ENCODE results near the gene SDSL. TPM values are rescaled to one million over a fixed set of nuclear protein-coding genes. Genes with fewer than 3 reads are reported as not detected.

Gene SDSL
- total RNA-seq, 1 experiment from 2014 or later: 0.52 TPM

DNA sequence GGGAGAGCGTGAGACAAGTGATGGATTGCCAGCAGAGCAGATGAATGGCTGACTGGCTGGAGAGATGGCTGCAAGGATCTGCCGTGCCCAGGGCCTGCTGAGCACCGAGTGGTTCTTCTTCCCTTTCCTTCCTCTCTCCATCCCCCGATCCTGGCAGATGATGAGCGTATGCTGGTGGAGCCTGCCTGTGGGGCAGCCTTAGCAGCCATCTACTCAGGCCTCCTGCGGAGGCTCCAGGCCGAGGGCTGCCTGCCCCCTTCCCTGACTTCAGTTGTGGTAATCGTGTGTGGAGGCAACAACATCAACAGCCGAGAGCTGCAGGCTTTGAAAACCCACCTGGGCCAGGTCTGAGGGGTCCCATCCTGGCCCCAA is 15.5 kb downstream of the SDSL start:
- Mint-ChIP-seq H3K4me1 (peaks cover 3% of the 10 kb centered on the region; the same call in 1 of the 2 replicates), H3K27ac (no peak overlapping the region), H3K27me3 (ENCODE audit: low read depth) (no peaks in the 10 kb centered on the region), H3K36me3 (no peaks in the 10 kb centered on the region), H3K4me3 (no peak overlapping the region), H3K9me3 (no peaks in the 10 kb centered on the region)
- ATAC-seq (no peak), DNase-seq (ENCODE audit: low spot score) (no peak)
- POLR2A ChIA-PET: no interaction called here
- CTCF ChIA-PET: interaction anchor here (0.7 kb wide), 1 partner anchor 12 kb away, joined by 4 read pairs; no protein-coding TSS in a partner anchor
- no peak for TF ChIP-seq ZNF423 (CRISPR knock-in tag; IDR thresholded peaks at IDR 0.05)
- TF ChIP-seq, protein P1, sequence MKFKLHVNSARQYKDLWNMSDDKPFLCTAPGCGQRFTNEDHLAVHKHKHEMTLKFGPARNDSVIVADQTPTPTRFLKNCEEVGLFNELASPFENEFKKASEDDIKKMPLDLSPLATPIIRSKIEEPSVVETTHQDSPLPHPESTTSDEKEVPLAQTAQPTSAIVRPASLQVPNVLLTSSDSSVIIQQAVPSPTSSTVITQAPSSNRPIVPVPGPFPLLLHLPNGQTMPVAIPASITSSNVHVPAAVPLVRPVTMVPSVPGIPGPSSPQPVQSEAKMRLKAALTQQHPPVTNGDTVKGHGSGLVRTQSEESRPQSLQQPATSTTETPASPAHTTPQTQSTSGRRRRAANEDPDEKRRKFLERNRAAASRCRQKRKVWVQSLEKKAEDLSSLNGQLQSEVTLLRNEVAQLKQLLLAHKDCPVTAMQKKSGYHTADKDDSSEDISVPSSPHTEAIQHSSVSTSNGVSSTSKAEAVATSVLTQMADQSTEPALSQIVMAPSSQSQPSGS (CRISPR knock-in tag; IDR thresholded peaks at IDR 0.05; ENCODE audit: borderline replicate concordance, low read depth): no peak
- no peak for TF ChIP-seq CREB1 (CRISPR knock-in tag; IDR thresholded peaks at IDR 0.05)
- TF ChIP-seq, protein P2, sequence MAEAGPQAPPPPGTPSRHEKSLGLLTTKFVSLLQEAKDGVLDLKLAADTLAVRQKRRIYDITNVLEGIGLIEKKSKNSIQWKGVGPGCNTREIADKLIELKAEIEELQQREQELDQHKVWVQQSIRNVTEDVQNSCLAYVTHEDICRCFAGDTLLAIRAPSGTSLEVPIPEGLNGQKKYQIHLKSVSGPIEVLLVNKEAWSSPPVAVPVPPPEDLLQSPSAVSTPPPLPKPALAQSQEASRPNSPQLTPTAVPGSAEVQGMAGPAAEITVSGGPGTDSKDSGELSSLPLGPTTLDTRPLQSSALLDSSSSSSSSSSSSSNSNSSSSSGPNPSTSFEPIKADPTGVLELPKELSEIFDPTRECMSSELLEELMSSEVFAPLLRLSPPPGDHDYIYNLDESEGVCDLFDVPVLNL (CRISPR knock-in tag; IDR thresholded peaks at IDR 0.05; ENCODE audit: borderline replicate concordance, low read depth): no peak
- TF ChIP-seq, protein P3, sequence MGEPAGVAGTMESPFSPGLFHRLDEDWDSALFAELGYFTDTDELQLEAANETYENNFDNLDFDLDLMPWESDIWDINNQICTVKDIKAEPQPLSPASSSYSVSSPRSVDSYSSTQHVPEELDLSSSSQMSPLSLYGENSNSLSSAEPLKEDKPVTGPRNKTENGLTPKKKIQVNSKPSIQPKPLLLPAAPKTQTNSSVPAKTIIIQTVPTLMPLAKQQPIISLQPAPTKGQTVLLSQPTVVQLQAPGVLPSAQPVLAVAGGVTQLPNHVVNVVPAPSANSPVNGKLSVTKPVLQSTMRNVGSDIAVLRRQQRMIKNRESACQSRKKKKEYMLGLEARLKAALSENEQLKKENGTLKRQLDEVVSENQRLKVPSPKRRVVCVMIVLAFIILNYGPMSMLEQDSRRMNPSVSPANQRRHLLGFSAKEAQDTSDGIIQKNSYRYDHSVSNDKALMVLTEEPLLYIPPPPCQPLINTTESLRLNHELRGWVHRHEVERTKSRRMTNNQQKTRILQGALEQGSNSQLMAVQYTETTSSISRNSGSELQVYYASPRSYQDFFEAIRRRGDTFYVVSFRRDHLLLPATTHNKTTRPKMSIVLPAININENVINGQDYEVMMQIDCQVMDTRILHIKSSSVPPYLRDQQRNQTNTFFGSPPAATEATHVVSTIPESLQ (CRISPR knock-in tag; IDR thresholded peaks at IDR 0.05): no peak
- TF ChIP-seq, protein P4, sequence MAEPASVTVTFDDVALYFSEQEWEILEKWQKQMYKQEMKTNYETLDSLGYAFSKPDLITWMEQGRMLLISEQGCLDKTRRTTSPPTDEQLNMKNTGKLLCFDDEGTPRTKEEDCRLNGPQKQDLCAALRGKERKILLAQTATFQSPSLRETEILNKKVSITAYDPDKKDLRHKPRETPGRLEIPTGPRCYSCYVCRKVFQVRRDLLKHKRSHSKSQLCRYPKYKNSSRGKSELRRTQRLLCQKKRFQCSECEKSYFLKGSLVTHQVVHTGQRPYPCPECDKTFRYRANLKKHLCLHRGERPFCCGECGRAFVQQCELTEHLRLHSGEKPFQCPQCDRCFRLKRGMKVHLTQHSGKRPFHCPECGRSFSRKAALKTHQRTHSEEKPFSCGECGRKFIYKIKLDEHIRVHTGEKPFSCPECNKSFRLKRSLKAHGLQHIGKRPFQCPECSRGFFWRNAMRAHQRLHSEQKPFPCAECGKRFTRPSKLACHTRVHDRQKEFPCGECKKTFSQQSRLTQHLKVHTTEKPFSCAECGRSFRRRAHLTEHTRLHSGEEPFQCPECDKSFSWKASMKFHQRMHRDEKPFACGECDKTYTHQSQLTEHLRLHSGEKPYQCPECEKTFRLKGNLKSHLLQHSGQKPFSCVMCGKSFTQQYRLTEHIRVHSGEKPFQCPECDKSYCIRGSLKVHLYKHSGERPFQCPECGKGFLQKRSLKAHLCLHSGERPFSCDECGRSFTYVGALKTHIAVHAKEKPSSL (CRISPR knock-in tag; conservative IDR thresholded peaks at IDR 0.05): no peak
- TF ChIP-seq, protein P5, sequence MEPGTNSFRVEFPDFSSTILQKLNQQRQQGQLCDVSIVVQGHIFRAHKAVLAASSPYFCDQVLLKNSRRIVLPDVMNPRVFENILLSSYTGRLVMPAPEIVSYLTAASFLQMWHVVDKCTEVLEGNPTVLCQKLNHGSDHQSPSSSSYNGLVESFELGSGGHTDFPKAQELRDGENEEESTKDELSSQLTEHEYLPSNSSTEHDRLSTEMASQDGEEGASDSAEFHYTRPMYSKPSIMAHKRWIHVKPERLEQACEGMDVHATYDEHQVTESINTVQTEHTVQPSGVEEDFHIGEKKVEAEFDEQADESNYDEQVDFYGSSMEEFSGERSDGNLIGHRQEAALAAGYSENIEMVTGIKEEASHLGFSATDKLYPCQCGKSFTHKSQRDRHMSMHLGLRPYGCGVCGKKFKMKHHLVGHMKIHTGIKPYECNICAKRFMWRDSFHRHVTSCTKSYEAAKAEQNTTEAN (CRISPR knock-in tag; IDR thresholded peaks at IDR 0.05): no peak
- no peak for TF ChIP-seq NFYB (CRISPR knock-in tag; conservative IDR thresholded peaks at IDR 0.05; ENCODE audit: low read depth)
- TF ChIP-seq GRHL2 (CRISPR knock-in tag; IDR thresholded peaks at IDR 0.05; ENCODE audit: insufficient replicate concordance, severe bottlenecking): no peak
- no peak for TF ChIP-seq NR2C2 (CRISPR knock-in tag; IDR thresholded peaks at IDR 0.05)
- no peak for TF ChIP-seq TP53 (CRISPR knock-in tag; IDR thresholded peaks at IDR 0.05)
- TF ChIP-seq, protein P6, sequence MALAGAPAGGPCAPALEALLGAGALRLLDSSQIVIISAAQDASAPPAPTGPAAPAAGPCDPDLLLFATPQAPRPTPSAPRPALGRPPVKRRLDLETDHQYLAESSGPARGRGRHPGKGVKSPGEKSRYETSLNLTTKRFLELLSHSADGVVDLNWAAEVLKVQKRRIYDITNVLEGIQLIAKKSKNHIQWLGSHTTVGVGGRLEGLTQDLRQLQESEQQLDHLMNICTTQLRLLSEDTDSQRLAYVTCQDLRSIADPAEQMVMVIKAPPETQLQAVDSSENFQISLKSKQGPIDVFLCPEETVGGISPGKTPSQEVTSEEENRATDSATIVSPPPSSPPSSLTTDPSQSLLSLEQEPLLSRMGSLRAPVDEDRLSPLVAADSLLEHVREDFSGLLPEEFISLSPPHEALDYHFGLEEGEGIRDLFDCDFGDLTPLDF (CRISPR knock-in tag; IDR thresholded peaks at IDR 0.05): no peak
- TF ChIP-seq, protein P7, sequence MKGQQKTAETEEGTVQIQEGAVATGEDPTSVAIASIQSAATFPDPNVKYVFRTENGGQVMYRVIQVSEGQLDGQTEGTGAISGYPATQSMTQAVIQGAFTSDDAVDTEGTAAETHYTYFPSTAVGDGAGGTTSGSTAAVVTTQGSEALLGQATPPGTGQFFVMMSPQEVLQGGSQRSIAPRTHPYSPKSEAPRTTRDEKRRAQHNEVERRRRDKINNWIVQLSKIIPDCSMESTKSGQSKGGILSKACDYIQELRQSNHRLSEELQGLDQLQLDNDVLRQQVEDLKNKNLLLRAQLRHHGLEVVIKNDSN (CRISPR knock-in tag; IDR thresholded peaks at IDR 0.05): no peak
- TF ChIP-seq, protein P8, sequence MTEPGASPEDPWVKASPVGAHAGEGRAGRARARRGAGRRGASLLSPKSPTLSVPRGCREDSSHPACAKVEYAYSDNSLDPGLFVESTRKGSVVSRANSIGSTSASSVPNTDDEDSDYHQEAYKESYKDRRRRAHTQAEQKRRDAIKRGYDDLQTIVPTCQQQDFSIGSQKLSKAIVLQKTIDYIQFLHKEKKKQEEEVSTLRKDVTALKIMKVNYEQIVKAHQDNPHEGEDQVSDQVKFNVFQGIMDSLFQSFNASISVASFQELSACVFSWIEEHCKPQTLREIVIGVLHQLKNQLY (CRISPR knock-in tag; IDR thresholded peaks at IDR 0.05): no peak
- TF ChIP-seq, protein P9, sequence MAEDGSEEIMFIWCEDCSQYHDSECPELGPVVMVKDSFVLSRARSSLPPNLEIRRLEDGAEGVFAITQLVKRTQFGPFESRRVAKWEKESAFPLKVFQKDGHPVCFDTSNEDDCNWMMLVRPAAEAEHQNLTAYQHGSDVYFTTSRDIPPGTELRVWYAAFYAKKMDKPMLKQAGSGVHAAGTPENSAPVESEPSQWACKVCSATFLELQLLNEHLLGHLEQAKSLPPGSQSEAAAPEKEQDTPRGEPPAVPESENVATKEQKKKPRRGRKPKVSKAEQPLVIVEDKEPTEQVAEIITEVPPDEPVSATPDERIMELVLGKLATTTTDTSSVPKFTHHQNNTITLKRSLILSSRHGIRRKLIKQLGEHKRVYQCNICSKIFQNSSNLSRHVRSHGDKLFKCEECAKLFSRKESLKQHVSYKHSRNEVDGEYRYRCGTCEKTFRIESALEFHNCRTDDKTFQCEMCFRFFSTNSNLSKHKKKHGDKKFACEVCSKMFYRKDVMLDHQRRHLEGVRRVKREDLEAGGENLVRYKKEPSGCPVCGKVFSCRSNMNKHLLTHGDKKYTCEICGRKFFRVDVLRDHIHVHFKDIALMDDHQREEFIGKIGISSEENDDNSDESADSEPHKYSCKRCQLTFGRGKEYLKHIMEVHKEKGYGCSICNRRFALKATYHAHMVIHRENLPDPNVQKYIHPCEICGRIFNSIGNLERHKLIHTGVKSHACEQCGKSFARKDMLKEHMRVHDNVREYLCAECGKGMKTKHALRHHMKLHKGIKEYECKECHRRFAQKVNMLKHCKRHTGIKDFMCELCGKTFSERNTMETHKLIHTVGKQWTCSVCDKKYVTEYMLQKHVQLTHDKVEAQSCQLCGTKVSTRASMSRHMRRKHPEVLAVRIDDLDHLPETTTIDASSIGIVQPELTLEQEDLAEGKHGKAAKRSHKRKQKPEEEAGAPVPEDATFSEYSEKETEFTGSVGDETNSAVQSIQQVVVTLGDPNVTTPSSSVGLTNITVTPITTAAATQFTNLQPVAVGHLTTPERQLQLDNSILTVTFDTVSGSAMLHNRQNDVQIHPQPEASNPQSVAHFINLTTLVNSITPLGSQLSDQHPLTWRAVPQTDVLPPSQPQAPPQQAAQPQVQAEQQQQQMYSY (CRISPR knock-in tag; IDR thresholded peaks at IDR 0.05): no peak
- no peak for TF ChIP-seq JUN (CRISPR knock-in tag; IDR thresholded peaks at IDR 0.05)
- TF ChIP-seq, protein P10, sequence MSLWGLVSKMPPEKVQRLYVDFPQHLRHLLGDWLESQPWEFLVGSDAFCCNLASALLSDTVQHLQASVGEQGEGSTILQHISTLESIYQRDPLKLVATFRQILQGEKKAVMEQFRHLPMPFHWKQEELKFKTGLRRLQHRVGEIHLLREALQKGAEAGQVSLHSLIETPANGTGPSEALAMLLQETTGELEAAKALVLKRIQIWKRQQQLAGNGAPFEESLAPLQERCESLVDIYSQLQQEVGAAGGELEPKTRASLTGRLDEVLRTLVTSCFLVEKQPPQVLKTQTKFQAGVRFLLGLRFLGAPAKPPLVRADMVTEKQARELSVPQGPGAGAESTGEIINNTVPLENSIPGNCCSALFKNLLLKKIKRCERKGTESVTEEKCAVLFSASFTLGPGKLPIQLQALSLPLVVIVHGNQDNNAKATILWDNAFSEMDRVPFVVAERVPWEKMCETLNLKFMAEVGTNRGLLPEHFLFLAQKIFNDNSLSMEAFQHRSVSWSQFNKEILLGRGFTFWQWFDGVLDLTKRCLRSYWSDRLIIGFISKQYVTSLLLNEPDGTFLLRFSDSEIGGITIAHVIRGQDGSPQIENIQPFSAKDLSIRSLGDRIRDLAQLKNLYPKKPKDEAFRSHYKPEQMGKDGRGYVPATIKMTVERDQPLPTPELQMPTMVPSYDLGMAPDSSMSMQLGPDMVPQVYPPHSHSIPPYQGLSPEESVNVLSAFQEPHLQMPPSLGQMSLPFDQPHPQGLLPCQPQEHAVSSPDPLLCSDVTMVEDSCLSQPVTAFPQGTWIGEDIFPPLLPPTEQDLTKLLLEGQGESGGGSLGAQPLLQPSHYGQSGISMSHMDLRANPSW (CRISPR knock-in tag; conservative IDR thresholded peaks at IDR 0.05; ENCODE audit: low read depth): no peak
- TF ChIP-seq CBFB (CRISPR knock-in tag; IDR thresholded peaks at IDR 0.05; ENCODE audit: low read depth): no peak
- no peak for TF ChIP-seq NR3C1 (CRISPR knock-in tag; conservative IDR thresholded peaks at IDR 0.05; ENCODE audit: low read depth)
- no peak for TF ChIP-seq SOX15 (CRISPR knock-in tag; IDR thresholded peaks at IDR 0.05)
